Glutamatergic neuron (in vitro differentiated cells): ENCODE results near the gene GRAP2. TPM values are rescaled to one million over a fixed set of nuclear protein-coding genes. Genes with fewer than 3 reads are reported as not detected.
A peak's percentile ranks its signal among the peaks of the same experiment; 100 is the strongest.

Experiments
- DNase-seq: peaks from one replicate; pipeline ENCODE4 v3.0.0; 2022
- H3K27ac Mint-ChIP-seq: one replicate; pipeline ENCODE4 v1.8.0; 2020; ENCODE audit warnings: mild to moderate bottlenecking, mixed read lengths, inconsistent platforms; ENCODE audit not compliant: unreplicated experiment
- H3K27me3 Mint-ChIP-seq: one replicate; pipeline ENCODE4 v1.8.0; 2020; ENCODE audit warnings: mild to moderate bottlenecking, moderate library complexity, mixed read lengths, inconsistent platforms; ENCODE audit not compliant: unreplicated experiment
- H3K36me3 Mint-ChIP-seq: one replicate; pipeline ENCODE4 v1.8.0; 2020; ENCODE audit warnings: mild to moderate bottlenecking, mixed read lengths, inconsistent platforms; ENCODE audit not compliant: unreplicated experiment
- H3K4me1 Mint-ChIP-seq: one replicate; pipeline ENCODE4 v1.8.0; 2020; ENCODE audit warnings: mild to moderate bottlenecking, low read depth, mixed read lengths, inconsistent platforms; ENCODE audit not compliant: unreplicated experiment
- H3K4me3 Mint-ChIP-seq: one replicate; pipeline ENCODE4 v1.8.0; 2020; ENCODE audit warnings: mild to moderate bottlenecking, mixed read lengths, inconsistent platforms; ENCODE audit not compliant: unreplicated experiment
- H3K9me3 Mint-ChIP-seq: one replicate; pipeline ENCODE4 v1.8.0; 2020; ENCODE audit warnings: mild to moderate bottlenecking, moderate library complexity, mixed read lengths, inconsistent platforms; ENCODE audit not compliant: unreplicated experiment
- total RNA-seq: library from RNA; stranded (reverse); fragmentation: NEBNext Ultra II Directional; extraction: Animal tissue kit (Norgen Biotek cat#: 25700); gene quantifications from one replicate; pipeline ENCODE4 v1.2.1, GENCODE V29; 2021; ENCODE audit not compliant: unreplicated experiment
- TF ChIP-seq, protein P1 (sequence below): fragments of 200-600 bp; sonication (generic); IDR thresholded peaks from one replicate; pipeline ENCODE4 v1.5.0; 2021; ENCODE audit not compliant: partially characterized antibody, unreplicated experiment

GRAP2 gene
- total RNA-seq, 1 donor from 2014 or later = not detected

DNA sequence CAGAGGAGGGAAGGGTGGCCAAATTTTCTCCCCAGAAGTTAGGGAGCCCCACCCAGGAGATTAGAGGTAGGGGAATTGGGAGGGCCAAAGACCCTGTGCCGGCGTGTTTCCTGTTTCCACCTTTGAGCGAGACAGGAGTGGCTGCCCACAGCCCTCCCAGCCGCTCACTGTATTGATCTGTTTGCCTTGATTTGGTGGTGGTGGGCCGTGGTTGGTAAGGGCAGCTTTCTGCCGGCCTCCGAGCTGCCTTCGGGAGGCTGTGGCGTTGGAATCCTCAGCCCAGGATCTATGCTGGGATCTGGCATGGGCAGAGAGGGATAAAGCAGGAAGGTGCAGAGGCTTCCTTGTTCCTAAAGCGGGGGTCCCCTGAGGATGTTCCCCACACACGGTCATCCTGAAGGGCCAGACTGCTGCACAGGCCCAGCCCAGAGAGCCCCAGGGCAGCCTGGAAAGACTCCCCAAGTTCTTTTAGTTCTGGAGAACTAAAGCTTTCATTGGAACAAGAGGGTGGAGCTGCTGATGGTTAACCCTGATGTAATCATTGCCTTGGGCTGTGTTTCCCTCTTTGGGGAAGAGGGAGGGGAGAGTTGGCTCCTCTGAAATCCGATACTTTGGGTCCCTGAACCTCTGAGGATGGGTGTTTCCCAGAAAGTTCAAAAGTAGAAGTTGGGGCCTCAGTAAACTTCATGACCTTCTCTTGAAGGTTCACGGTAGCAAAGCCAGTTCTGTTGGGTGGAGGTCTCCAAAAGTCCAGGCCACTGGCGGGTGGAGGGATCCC lies 101.1 kb downstream of the GRAP2 start:
- Mint-ChIP-seq H3K27me3 (peaks cover 11% of the 10 kb centered on the region), H3K4me1 (peaks cover 63% of the 10 kb centered on the region), H3K4me3 (peak overlapping the region; percentile 46), H3K9me3 (peaks cover 2% of the 10 kb centered on the region), H3K27ac (peak overlapping the region; percentile 57), H3K36me3 (no peaks in the 10 kb centered on the region)
- TF ChIP-seq, protein P1, sequence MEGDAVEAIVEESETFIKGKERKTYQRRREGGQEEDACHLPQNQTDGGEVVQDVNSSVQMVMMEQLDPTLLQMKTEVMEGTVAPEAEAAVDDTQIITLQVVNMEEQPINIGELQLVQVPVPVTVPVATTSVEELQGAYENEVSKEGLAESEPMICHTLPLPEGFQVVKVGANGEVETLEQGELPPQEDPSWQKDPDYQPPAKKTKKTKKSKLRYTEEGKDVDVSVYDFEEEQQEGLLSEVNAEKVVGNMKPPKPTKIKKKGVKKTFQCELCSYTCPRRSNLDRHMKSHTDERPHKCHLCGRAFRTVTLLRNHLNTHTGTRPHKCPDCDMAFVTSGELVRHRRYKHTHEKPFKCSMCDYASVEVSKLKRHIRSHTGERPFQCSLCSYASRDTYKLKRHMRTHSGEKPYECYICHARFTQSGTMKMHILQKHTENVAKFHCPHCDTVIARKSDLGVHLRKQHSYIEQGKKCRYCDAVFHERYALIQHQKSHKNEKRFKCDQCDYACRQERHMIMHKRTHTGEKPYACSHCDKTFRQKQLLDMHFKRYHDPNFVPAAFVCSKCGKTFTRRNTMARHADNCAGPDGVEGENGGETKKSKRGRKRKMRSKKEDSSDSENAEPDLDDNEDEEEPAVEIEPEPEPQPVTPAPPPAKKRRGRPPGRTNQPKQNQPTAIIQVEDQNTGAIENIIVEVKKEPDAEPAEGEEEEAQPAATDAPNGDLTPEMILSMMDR = no peak
- no peak for DNase-seq

DNA sequence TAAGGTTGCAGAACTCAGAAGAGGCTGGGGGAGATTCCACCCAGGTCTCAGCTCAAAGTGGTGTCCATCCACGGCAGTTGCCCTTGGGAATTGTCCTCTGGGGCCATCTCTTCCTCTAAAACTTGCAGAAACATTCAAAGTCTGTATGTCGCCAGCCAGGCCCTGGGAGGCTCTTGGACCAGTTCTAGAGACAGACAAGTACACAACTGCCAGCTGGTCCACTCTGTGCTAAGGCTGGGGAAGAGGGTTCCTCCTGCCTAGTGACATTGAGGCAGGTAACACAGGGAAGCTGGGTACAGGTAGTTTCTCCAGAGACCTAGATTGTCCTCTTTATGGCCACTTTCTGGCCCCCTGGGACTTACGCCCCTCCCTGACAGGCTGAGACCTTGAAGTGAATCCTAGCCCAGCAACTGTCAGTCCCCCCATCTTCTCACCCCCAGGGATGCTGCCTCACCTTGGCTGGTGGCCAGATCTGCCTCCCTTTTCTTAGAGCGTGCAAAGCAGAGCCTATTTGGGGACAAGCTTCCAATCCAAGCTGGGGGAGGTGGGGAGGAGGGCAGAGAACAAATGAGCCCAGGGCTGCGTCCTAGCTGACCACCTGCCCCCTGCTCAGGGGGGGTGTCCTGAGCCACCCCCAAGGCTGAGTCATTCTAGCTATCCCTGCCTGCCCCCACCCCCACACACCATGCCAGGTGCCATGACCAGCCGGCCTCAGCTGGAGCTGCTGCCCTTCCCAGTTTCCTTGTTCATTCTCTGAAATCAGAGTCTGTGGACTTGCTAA lies 102.2 kb downstream of the GRAP2 start:
- Mint-ChIP-seq H3K27ac (no peak overlapping the region), H3K9me3 (peaks cover 2% of the 10 kb centered on the region)

DNA sequence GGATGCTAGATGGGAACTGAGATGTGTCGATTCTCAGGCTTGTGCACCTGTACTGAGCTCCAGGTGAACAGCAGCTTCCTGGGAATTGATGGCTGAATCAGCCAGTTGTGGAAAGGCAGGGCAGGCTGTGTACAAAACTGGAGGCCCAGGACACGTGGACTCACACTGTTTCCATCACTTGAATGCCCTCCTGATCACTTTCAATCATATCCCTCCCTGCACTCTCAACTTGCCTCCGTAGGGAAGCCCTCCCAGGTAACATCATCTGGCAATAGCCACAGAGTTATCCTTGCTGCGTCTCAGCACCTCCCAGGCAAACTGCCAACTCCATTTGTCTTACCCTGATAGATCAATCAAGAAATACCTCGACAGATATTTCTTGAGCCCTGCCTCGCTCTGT lies 104.0 kb downstream of the GRAP2 start:
- H3K4me1 Mint-ChIP-seq = peaks cover 48% of the 10 kb centered on the region
- peaks cover 12% of the 10 kb centered on the region for H3K27me3 Mint-ChIP-seq
- no peaks in the 10 kb centered on the region for H3K36me3 Mint-ChIP-seq
- H3K27ac Mint-ChIP-seq = peak overlapping the region; percentile 56
- peak overlapping the region; percentile 5 for H3K4me3 Mint-ChIP-seq
- TF ChIP-seq, protein P1 = no peak
- no peak for DNase-seq
- H3K9me3 Mint-ChIP-seq = peaks cover 4% of the 10 kb centered on the region

More for the DNA sequence above, 102.2 kb downstream of the GRAP2 start:
- Mint-ChIP-seq H3K4me1 (peaks cover 53% of the 10 kb centered on the region), H3K4me3 (no peak overlapping the region), H3K27me3 (peaks cover 11% of the 10 kb centered on the region), H3K36me3 (no peaks in the 10 kb centered on the region)
- TF ChIP-seq, protein P1 = no peak
- DNase-seq = no peak

DNA sequence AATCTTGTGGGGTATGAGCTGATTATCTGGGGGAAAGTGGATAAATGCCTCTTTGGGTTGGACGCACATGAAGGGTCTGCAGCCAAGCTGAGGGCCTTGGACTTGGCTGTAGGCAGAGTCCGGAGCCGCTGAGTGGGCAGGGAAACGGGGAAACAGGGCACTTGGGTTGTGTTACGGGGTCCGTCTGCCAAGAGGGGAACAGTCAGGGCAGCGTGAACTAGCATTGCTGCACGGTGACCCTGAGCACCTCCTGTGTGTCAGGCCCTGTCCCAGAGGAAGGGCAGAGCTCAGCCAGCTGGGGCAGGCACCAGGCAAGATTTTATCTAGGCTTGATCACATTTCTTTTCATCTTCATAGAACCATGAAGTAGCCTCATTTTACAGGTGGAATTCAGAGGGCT lies 105.8 kb downstream of the GRAP2 start:
- TF ChIP-seq, protein P1 = no peak
- Mint-ChIP-seq H3K4me1 (peaks cover 50% of the 10 kb centered on the region), H3K36me3 (no peaks in the 10 kb centered on the region), H3K27me3 (peaks cover 12% of the 10 kb centered on the region), H3K4me3 (no peak overlapping the region), H3K27ac (peak overlapping the region; percentile 52), H3K9me3 (peaks cover 3% of the 10 kb centered on the region)
- DNase-seq = no peak
